NCI-H1436 (cell line): ENCODE measurements around the gene TGFB1.
"Not testable (repeated sequence)": the region's sequence is repeated elsewhere in the genome, so short reads cannot be mapped to it uniquely, and the experiment has no call there.

ENCODE experiments used
- DNase-seq: peaks from one replicate; lab custom pipeline; 2025; lab: John Stamatoyannopoulos, UW

TGFB1 gene

GRCh38 chr19:41369769-41370168, 16.0 kb upstream of the TGFB1 start:
- no peak for DNase-seq

DNA sequence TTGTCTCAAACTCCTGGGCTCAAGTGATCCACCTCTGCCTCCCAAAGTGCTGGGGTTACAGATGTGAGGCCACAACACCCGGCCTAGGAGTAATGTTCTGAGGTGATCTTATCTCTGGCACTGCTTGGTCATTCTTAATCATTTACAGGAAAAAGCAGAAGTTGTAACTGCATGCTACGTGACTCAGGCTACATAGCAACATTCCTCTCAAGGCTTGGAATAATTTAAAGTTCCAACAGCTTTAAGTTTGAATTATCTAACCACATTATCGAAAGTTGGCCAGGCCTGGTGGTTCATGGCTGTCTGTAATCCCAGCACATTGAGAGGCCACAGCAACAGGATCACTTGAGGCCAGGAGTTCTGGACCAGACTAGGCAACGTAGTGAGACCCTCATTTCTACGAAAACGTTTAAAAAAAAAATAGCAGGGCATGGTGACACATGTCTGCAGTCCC, 14.2 kb upstream of the TGFB1 start:
- no peak for DNase-seq

- no peak for DNase-seq
These were observed 12.4 kb upstream of the TGFB1 start for GRCh38 chr19:41366089-41366488.

DNA sequence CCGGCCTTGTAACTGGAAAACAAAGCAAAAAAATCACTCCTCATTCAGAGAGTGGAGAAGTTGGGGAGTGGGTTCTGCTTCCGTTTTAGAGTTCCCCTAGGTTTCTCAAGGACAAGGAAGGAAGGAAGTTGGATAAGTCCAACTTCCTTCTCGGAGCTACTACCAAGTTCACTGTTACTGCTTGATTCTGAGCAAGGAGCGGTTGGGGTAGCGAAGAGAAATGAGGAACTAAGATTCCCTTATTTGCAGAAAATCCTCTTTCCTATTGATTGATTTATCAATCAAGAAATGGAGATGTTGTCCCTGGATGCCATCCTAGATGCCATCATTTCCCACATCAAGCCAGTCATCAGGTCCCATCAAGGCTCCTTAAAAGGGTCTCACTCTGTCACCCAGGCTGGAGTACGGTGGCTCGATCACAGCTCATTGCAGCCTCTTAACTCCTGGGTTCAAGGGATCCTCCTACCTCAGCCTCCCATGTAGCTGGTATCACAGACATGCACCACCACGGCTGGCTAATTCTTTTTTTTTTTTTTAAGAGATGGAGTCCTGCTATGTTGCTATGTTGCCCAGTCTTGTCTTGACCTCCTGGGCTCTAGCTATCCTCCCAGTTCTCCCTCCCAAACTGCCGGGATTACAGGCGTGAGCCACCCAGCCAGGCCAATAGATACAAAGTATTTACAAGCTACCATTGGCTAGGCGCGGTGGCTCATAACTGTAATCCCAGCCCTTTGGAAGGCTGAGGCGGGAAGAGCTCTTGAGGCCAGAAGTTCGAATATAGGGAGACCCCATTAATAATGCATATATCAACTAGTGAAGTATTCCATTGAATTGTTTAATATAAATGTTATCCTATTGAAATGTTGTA, 11.0 kb upstream of the TGFB1 start:
- DNase-seq: no peak

DNA sequence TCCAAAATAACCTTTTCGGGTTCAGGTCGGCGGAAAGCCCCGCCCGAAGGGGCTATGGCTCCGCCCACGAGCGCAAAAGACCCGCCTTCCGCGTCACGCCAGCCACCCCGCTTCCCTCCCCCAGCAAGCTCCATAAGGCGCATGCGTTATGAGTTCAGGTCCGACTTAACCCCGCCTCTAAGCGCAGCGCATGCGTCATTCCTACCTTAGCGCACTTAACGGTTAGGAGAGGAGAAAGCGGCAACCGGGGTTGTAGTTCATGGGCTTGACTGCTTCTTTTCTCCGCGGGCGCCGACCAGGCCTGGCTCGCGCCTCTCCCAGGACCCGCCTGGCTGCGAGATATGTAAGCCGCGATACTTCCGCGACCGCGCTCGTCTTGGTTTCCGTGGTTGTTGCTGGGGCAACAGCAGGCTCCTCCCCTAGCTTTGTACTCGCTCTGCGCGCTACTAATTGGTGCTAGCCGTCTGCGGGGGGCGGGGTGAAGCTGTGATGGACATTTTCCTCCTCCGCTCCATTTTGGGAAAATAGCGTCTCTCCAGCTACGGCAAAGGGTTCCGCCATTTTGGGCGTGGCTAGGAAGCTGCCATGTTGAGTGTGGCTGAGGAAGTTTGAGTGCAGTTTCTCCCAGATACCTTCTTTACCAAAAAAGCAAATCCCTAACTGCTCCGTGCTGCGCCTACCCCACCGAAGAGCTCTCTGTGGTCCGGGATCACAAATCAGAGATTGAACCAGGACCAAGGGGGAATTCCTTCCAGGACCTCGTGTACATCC, 10.2 kb upstream of the TGFB1 start, which contains the start of gene B9D2:
B9D2 (minus strand) TSS at position 397 of the 771 bp plus-strand sequence. CDS start 630 bp downstream, outside the sequence.
- peak; percentile 98 for DNase-seq

DNA sequence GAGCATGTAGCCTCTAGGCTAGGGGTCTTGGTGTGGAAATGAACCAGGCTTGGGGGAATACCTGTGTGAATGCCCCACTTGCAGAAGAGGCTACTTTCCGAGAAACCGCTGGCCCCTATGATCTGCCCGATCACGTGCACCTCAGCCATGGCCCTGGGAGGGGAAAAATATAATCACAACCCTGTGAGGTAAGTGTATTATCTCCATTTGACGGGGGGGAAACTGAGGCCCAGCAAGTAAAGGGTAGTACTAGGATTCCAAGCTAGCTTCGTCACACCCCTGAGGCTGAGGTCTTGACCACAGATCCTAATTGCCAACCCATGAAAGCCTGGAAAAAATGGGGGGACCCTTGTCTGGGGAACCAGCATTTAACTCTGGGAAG, 9.6 kb upstream of the TGFB1 start:
- DNase-seq: no peak

- no peak for DNase-seq
These were observed 8.6 kb upstream of the TGFB1 start for GRCh38 chr19:41362143-41362847.

DNA sequence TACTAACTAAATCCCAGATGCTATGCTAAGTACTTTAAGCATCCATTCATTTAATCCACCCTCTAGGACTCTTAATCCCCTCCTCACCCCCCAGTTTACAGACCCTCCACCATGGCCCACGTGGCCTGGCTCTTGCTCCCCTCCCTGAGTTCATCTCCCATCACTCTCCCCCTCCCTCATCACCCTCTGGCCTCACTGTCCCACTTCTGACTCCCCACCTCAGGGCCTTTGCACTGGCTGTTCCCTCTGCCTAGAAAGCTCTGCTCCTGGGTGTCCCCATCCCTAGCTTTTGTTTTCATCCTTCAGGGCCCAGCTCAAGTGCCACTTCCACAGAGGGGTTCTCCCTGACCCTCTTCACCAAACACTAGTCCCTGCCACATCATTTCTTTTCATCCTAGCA, 6.0 kb upstream of the TGFB1 start:
- DNase-seq: no peak

DNA sequence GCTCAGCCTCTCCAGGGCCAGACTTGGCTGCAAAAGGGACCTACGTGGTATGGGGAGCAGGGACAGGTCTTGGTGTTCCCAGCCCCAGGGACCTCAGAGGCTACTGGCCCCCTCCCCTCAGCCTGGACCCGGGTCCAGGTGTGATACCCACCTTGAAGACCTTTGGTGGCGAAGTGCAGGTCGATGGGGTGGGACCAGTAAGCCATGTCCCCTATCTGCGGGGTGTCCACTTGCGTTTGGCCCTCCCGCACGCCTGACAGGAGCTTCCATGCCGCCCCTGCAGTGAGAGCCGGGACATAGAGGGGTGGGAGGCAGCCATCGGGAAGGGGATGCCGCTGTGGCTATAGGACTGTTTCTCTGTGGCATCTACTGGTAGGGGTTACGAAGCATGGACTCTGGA, 4.0 kb upstream of the TGFB1 start:
- no peak for DNase-seq

GRCh38 chr19:41356984-41357739, 3.4 kb upstream of the TGFB1 start:
- no peak for DNase-seq

GRCh38 chr19:41355802-41356201, 2.1 kb upstream of the TGFB1 start:
- DNase-seq: no peak

GRCh38 chr19:41355035-41355434, 1.3 kb upstream of the TGFB1 start:
- DNase-seq: no peak

DNA sequence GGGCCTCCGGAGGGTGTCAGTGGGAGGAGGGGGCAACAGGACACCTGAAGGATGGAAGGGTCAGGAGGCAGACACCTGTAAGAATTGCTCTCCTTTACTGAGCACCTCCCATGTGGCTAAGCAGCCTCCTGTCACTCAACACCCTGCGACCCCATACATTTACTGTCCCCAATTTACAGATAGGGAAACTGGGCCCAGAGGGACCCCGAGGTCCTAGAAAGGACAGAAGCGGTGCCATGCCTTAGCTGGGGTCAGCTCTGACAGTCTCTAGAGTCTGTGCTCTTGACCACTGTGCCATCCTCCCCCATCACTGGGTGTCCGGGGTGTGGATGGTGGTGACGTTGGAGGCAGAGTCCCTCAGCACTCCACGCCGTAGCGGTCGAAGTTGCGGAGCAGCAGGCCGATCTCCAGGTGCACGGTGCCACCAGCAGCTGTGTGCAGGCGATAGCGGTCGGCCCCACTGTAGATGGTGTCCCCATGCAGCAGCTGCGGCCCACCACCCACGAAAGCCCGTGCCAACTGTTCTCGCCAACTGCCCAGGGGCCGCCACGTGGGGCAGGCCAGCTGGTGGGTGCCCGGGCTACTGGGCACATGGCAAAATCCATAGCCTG, 726 bp upstream of the TGFB1 start:
- no peak for DNase-seq

- no peak for DNase-seq
These were observed 885 bp downstream of the TGFB1 start for GRCh38 chr19:41352609-41353465.

- no peak for DNase-seq
These were observed 1.5 kb downstream of the TGFB1 start for GRCh38 chr19:41352279-41352608.

- DNase-seq: no peak
These were observed 2.1 kb downstream of the TGFB1 start for GRCh38 chr19:41351339-41352245.

DNA sequence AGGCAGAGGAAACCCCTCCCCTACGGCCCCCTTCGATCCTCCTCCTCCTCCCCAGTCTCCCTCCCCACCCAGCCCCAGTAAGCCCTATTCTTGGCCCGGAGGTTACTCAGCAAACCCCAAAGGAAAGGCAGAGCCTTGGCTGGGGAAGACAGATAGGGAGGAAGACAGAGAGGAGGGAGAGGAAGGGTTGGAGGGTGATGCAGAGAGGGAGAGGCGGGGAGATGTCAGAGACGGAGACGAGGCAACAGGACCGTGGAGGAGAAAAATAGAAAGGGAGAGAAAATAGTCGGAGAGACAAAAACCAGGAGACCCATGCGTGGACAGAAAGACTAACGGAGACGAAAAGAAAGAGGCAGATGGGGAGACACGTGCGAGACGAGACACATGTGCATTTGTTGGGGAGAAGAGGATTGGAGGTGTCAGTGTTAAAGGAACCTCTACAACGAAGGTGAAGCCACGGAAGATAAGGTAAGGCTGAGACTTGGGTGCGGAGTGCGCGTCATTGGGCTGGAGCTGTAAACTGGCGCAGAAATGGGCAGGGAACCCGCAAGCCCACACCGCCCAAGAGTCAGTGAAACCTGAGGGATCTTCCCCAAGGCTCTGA, 2.9 kb downstream of the TGFB1 start:
- DNase-seq: no peak

- not testable (repeated sequence) for DNase-seq
These were observed 6.8 kb downstream of the TGFB1 start for GRCh38 chr19:41346916-41347315.

DNA sequence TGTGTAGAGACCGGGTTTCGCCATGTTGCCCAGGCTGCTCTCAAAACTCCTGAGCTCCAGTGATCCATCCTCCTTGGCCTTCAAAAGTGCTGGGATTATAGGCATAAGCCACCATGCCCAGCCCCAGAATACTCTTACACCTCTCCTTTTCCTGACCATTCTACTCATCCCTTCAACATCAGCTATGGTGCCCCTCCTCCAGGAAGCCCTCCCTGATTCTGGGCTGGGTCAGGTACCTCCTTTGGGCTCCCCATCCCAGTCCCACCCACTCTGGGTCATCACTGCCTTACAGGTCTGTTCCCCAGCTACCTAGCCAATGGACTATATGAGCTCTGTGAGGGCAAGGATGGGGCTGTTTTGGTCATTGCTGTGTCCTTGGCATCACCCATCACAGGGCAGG, 9.6 kb downstream of the TGFB1 start:
- DNase-seq: no peak
